ENCODE results near the gene CFAP68. TPM values are rescaled to one million over a fixed set of nuclear protein-coding genes. Genes with fewer than 3 reads are reported as not detected.

Gene CFAP68
- total and polyA plus RNA-seq, 4 donors, result 15.2 to 49.0 (median 22.5) TPM

- H3K4me3 ChIP-seq, result no peak overlapping the region
- no peaks in the 10 kb centered on the region for H3K27me3 ChIP-seq (ENCODE audit: control insufficient read depth in 3 of 3, insufficient read depth in 3 of 3, low read length in 2 of 3)
- peaks cover 0 to 3% (median 0%) of the 10 kb centered on the region in 5 donors for H3K4me1 ChIP-seq (ENCODE audit: control insufficient read depth in 5 of 5, insufficient read depth in 5 of 5, low read length in 5 of 5)
- no peak for DNase-seq
- ATAC-seq (ENCODE audit: insufficient read depth, low FRiP score), result no peak
- no peaks in the 10 kb centered on the region for H3K9me3 ChIP-seq (ENCODE audit: control insufficient read depth in 4 of 4, insufficient read depth in 3 of 4, low read length in 3 of 4)
- H3K36me3 ChIP-seq (ENCODE audit: control insufficient read depth in 4 of 4, insufficient read depth in 4 of 4, low read length in 4 of 4), result peaks cover 6 to 33% (median 20%) of the 10 kb centered on the region in 4 donors
- no peak for TF ChIP-seq CTCF (IDR thresholded peaks at IDR 0.05; ENCODE audit: control extremely low read depth, extremely low read depth)
- no peak overlapping the region for H3K27ac ChIP-seq (ENCODE audit: low read depth in 1 of 2, low read length in 1 of 2)
- WGBS, 2 donors, result 92 to 94% methylated on average over 5 of the region's 5 CpGs
- H3K9ac ChIP-seq (ENCODE audit: insufficient read depth in 1 of 2, low read length in 2 of 2), result no peak overlapping the region
Observed at GRCh38 chr11:111838054-111838453, 41.3 kb upstream of the CFAP68 start.

- H3K4me3 ChIP-seq, result no peak overlapping the region
- 70 to 88% methylated on average over 1 of the region's 1 CpG for whole genome bisulfite sequencing, 2 donors
- H3K27ac ChIP-seq (ENCODE audit: low read depth in 1 of 2, low read length in 1 of 2), result no peak overlapping the region
- TF ChIP-seq CTCF (IDR thresholded peaks at IDR 0.05; ENCODE audit: control extremely low read depth, extremely low read depth), result no peak
- H3K9ac ChIP-seq (ENCODE audit: insufficient read depth in 1 of 2, low read length in 2 of 2), result no peak overlapping the region
- H3K9me3 ChIP-seq (ENCODE audit: control insufficient read depth in 4 of 4, insufficient read depth in 3 of 4, low read length in 3 of 4), result no peaks in the 10 kb centered on the region
- H3K27me3 ChIP-seq (ENCODE audit: control insufficient read depth in 3 of 3, insufficient read depth in 3 of 3, low read length in 2 of 3), result no peaks in the 10 kb centered on the region
- H3K4me1 ChIP-seq (ENCODE audit: control insufficient read depth in 5 of 5, insufficient read depth in 5 of 5, low read length in 5 of 5), result peaks cover 0 to 3% (median 0%) of the 10 kb centered on the region in 5 donors
- ATAC-seq (ENCODE audit: insufficient read depth, low FRiP score) (no peak), DNase-seq (no peak)
- peaks cover 7 to 37% (median 19%) of the 10 kb centered on the region in 4 donors for H3K36me3 ChIP-seq (ENCODE audit: control insufficient read depth in 4 of 4, insufficient read depth in 4 of 4, low read length in 4 of 4)
Observed at GRCh38 chr11:111840143-111840542, 39.2 kb upstream of the CFAP68 start.

GRCh38 chr11:111841370-111842053, 37.8 kb upstream of the CFAP68 start:
- H3K27ac ChIP-seq (ENCODE audit: low read depth in 1 of 2, low read length in 1 of 2), result no peak overlapping the region
- peak; percentile 92 for TF ChIP-seq CTCF (IDR thresholded peaks at IDR 0.05; ENCODE audit: control extremely low read depth, extremely low read depth)
- H3K9me3 ChIP-seq (ENCODE audit: control insufficient read depth in 4 of 4, insufficient read depth in 3 of 4, low read length in 3 of 4), result no peaks in the 10 kb centered on the region
- H3K4me3 ChIP-seq, result no peak overlapping the region
- H3K36me3 ChIP-seq (ENCODE audit: control insufficient read depth in 4 of 4, insufficient read depth in 4 of 4, low read length in 4 of 4), result peaks cover 6 to 37% (median 15%) of the 10 kb centered on the region in 4 donors
- DNase-seq (peak; percentile 87 to 91 (median 87)), ATAC-seq (ENCODE audit: insufficient read depth, low FRiP score) (peak; percentile 83)
- peaks cover 0 to 3% (median 0%) of the 10 kb centered on the region in 5 donors for H3K4me1 ChIP-seq (ENCODE audit: control insufficient read depth in 5 of 5, insufficient read depth in 5 of 5, low read length in 5 of 5)
- no peaks in the 10 kb centered on the region for H3K27me3 ChIP-seq (ENCODE audit: control insufficient read depth in 3 of 3, insufficient read depth in 3 of 3, low read length in 2 of 3)
- WGBS, 2 donors, result 24 to 26% methylated on average over 10 of the region's 10 CpGs
- H3K9ac ChIP-seq (ENCODE audit: insufficient read depth in 1 of 2, low read length in 2 of 2), result no peak overlapping the region
